Measurements from ENCODE around the gene PRIMA1. TPM values are rescaled to one million over a fixed set of nuclear protein-coding genes. Genes with fewer than 3 reads are reported as not detected.

The PRIMA1 gene
- total and polyA plus RNA-seq, 2 donors from 2014 or later: 1.0 to 1.7 TPM

GRCh38 chr14:93743270-93744060 lies 44.8 kb downstream of the PRIMA1 start:
- Histone ChIP-seq H3K9me3 (ENCODE audit: control insufficient read depth in 2 of 3, insufficient read depth in 1 of 3, low read length in 3 of 3) (no peaks in the 10 kb centered on the region), H3K27me3 (ENCODE audit: control insufficient read depth, insufficient read depth, low read length) (no peaks in the 10 kb centered on the region), H3K36me3 (ENCODE audit: control insufficient read depth in 2 of 3, insufficient read depth in 3 of 3, low read length in 3 of 3) (no peaks in the 10 kb centered on the region), H3K4me3 (ENCODE audit: low read length in 3 of 3) (no peak overlapping the region), H3K4me1 (ENCODE audit: control insufficient read depth in 2 of 3, insufficient read depth in 2 of 3, low read depth in 1 of 3, low read length in 3 of 3) (no peaks in the 10 kb centered on the region), H3K27ac (ENCODE audit: low read depth in 2 of 2, low read length in 2 of 2) (no peak overlapping the region), H3K9ac (ENCODE audit: low read length in 3 of 3) (no peak overlapping the region)
- TF ChIP-seq CTCF (IDR thresholded peaks at IDR 0.05; ENCODE audit: borderline replicate concordance, extremely low read depth, insufficient read depth): no peak
- FAIRE-seq (no peak), DNase-seq (no peak)
- intact Hi-C loops (cut with DNase I): no loop called here

GRCh38 chr14:93742761-93743160 lies 45.5 kb downstream of the PRIMA1 start:
- Histone ChIP-seq H3K36me3 (ENCODE audit: control insufficient read depth in 2 of 3, insufficient read depth in 3 of 3, low read length in 3 of 3) (no peaks in the 10 kb centered on the region), H3K9me3 (ENCODE audit: control insufficient read depth in 2 of 3, insufficient read depth in 1 of 3, low read length in 3 of 3) (no peaks in the 10 kb centered on the region), H3K27ac (ENCODE audit: low read depth in 2 of 2, low read length in 2 of 2) (no peak overlapping the region), H3K9ac (ENCODE audit: low read length in 3 of 3) (no peak overlapping the region), H3K4me1 (ENCODE audit: control insufficient read depth in 2 of 3, insufficient read depth in 2 of 3, low read depth in 1 of 3, low read length in 3 of 3) (no peaks in the 10 kb centered on the region), H3K27me3 (ENCODE audit: control insufficient read depth, insufficient read depth, low read length) (no peaks in the 10 kb centered on the region), H3K4me3 (ENCODE audit: low read length in 3 of 3) (no peak overlapping the region)
- intact Hi-C loops (cut with DNase I): no loop called here
- DNase-seq (no peak), FAIRE-seq (no peak)
- TF ChIP-seq CTCF (IDR thresholded peaks at IDR 0.05; ENCODE audit: borderline replicate concordance, extremely low read depth, insufficient read depth): no peak

- DNase-seq: no peak
- no peak for FAIRE-seq
These were observed 46.6 kb downstream of the PRIMA1 start for GRCh38 chr14:93741556-93742230.

More at GRCh38 chr14:93741556-93742230, 46.6 kb downstream of the PRIMA1 start:
- Histone ChIP-seq H3K4me3 (ENCODE audit: low read length in 3 of 3) (no peak overlapping the region), H3K4me1 (ENCODE audit: control insufficient read depth in 2 of 3, insufficient read depth in 2 of 3, low read depth in 1 of 3, low read length in 3 of 3) (no peaks in the 10 kb centered on the region), H3K9ac (ENCODE audit: low read length in 3 of 3) (no peak overlapping the region), H3K36me3 (ENCODE audit: control insufficient read depth in 2 of 3, insufficient read depth in 3 of 3, low read length in 3 of 3) (no peaks in the 10 kb centered on the region), H3K9me3 (ENCODE audit: control insufficient read depth in 2 of 3, insufficient read depth in 1 of 3, low read length in 3 of 3) (no peaks in the 10 kb centered on the region), H3K27me3 (ENCODE audit: control insufficient read depth, insufficient read depth, low read length) (no peaks in the 10 kb centered on the region), H3K27ac (ENCODE audit: low read depth in 2 of 2, low read length in 2 of 2) (no peak overlapping the region)
- intact Hi-C loops (cut with DNase I): no loop called here
- TF ChIP-seq CTCF (IDR thresholded peaks at IDR 0.05; ENCODE audit: borderline replicate concordance, extremely low read depth, insufficient read depth): no peak
